Measurements from ENCODE around the gene DPP6. TPM values are rescaled to one million over a fixed set of nuclear protein-coding genes. Genes with fewer than 3 reads are reported as not detected.

The DPP6 gene
- total and polyA plus RNA-seq, 2 of the 8 experiments (the other 6 are each of a cell fraction or from before 2014, with no cell fraction given) = 4.7 to 6.8 TPM

DNA sequence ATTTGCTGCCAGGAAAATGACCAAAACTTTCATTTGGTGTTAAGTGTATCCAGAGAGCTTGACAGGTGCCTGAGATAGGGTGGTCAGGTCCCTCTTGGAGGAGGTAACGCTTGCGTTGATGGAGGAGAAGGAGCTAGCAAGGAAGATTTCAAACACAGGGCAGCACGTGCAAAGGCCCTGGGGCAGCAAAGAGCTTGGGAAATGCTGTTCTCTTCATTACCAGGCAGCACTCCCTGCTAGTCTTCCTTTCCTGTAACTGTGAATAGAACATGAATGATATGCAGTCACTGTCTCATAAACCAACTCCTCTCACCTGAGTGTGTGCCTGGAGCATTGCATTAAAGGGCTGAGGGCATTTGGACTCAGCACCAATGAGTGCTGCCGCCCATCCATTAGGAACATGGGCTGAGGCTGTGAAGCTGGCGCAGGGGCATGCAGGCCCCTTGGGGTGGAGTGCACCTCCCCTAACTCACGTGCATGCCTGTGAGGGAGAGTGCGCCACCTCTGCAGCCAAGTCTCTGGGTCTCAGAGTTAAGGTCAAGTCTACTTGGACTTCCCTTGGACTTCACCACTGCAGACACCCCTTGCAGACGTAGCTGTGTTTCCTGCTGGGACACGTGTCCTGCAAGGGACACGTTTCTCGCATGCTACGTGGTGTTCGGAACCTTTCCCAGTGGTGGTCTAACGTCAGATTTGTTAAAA, 813.9 kb downstream of the DPP6 start:
- Histone ChIP-seq H4K5ac (ENCODE audit: insufficient read length, low read depth, low read length) (no peak overlapping the region), H2AK5ac (ENCODE audit: low read depth, low read length) (no peak overlapping the region), H3K23me2 (ENCODE audit: low read depth, low read length) (no peaks in the 10 kb centered on the region), H3K27ac (ENCODE audit: low read depth, low read length) (no peak overlapping the region), H3K18ac (ENCODE audit: extremely low read depth, low read length) (no peak overlapping the region), H3K4me1 (replicated peaks in 1 of 4; ENCODE audit: control insufficient read depth in 3 of 4, insufficient read depth in 4 of 4, low read length in 3 of 4) (peaks cover 0 to 12% (median 5%) of the 10 kb centered on the region in 4 experiments; a peak in 4 of 7 replicates), H2BK120ac (replicated peaks; ENCODE audit: low read depth, low read length) (no peak overlapping the region), H2BK5ac (ENCODE audit: low read depth, low read length) (no peak overlapping the region), H3K79me2 (ENCODE audit: control insufficient read depth in 1 of 2, insufficient read depth in 2 of 2, low read length in 2 of 2) (no peaks in the 10 kb centered on the region), H3K9ac (replicated peaks in 1 of 4; ENCODE audit: extremely low read depth in 1 of 4, low read depth in 3 of 4, low read length in 3 of 4) (no peak overlapping the region), H3K4me3 (ENCODE audit: extremely low read depth in 1 of 4, insufficient read depth in 2 of 4, low read depth in 3 of 4, low read length in 4 of 4) (no peak overlapping the region), H2BK15ac (ENCODE audit: low read length) (no peak overlapping the region), H3K23ac (ENCODE audit: insufficient read length) (no peak overlapping the region), H3K79me1 (ENCODE audit: low read depth, low read length) (no peaks in the 10 kb centered on the region), H3K27me3 (replicated peaks in 1 of 4; ENCODE audit: control insufficient read depth in 3 of 4, extremely low read depth in 1 of 4, insufficient read depth in 3 of 4, low read length in 3 of 4) (no peaks in the 10 kb centered on the region; a peak in 2 of 7 replicates), H3K36me3 (ENCODE audit: control insufficient read depth in 2 of 4, insufficient read depth in 4 of 4, low read length in 3 of 4) (no peaks in the 10 kb centered on the region), H3K9me3 (ENCODE audit: insufficient read depth in 2 of 2, low read depth in 1 of 2, low read length in 1 of 2) (no peaks in the 10 kb centered on the region), H4K91ac (replicated peaks; ENCODE audit: insufficient read length, low read length) (no peak overlapping the region), H3K4ac (replicated peaks; ENCODE audit: insufficient read length, low read depth, low read length) (no peak overlapping the region), H3K4me2 (ENCODE audit: insufficient read depth in 1 of 2, low read depth in 2 of 2, low read length in 2 of 2) (no peak overlapping the region), H4K20me1 (replicated peaks in 1 of 2; ENCODE audit: control insufficient read depth in 1 of 2, insufficient read depth in 2 of 2, low read length in 2 of 2) (no peaks in the 10 kb centered on the region), H3K56ac (replicated peaks; ENCODE audit: insufficient read length, low read depth, low read length) (no peak overlapping the region), H2AFZ (ENCODE audit: low read length) (no peak overlapping the region), H4K8ac (ENCODE audit: extremely low read depth, insufficient read depth, low read length) (no peak overlapping the region), H2BK12ac (ENCODE audit: low read depth, low read length) (no peak overlapping the region), H3K14ac (ENCODE audit: insufficient read length) (no peak overlapping the region), H2BK20ac (ENCODE audit: low read length) (no peak overlapping the region)
- CTCF ChIA-PET (ENCODE audit: partially characterized antibody) = interaction anchor here (0.6 to 1.2 kb wide), 5 partner anchors 18 to 47 kb away, joined by 3 to 4 read pairs (median 3); no protein-coding TSS in a partner anchor
- 86% methylated on average over 11 of the region's 14 CpGs; no CpG with 5 or more reads in 1 of the 2 experiments for WGBS, 2 experiments (ENCODE audit: extremely low coverage in 1 of 2, insufficient coverage in 1 of 2, insufficient read length in 1 of 2, insufficient replicate concordance in 2 of 2, low coverage in 1 of 2, low lambda C conversion rate in 2 of 2, missing lambda C conversion rate in 1 of 2)
- POLR2A ChIA-PET (ENCODE audit: partially characterized antibody) = interaction anchor here (0.9 kb wide), 1 partner anchor 9 kb away, joined by 4 read pairs; no protein-coding TSS in a partner anchor
- FAIRE-seq = no peak
- DNase-seq (ENCODE audit: low read depth in 1 of 2, low spot score in 2 of 2) = no peak
- TF ChIP-seq ZNF274 (IDR thresholded peaks at IDR 0.05; ENCODE audit: borderline replicate concordance, extremely low read depth, low read length) = no peak
- TF ChIP-seq, protein P1, sequence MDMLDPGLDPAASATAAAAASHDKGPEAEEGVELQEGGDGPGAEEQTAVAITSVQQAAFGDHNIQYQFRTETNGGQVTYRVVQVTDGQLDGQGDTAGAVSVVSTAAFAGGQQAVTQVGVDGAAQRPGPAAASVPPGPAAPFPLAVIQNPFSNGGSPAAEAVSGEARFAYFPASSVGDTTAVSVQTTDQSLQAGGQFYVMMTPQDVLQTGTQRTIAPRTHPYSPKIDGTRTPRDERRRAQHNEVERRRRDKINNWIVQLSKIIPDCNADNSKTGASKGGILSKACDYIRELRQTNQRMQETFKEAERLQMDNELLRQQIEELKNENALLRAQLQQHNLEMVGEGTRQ (IDR thresholded peaks at IDR 0.05; ENCODE audit: low read length) = no peak
- TF ChIP-seq JUN (IDR thresholded peaks at IDR 0.05; ENCODE audit: low read depth, low read length) = no peak
- no peak for TF ChIP-seq SIX5 (IDR thresholded peaks at IDR 0.05; ENCODE audit: low read depth, low read length)
- no peak for TF ChIP-seq CHD1 (IDR thresholded peaks at IDR 0.05; ENCODE audit: low read depth, low read length)
- TF ChIP-seq GABPA (IDR thresholded peaks at IDR 0.05; ENCODE audit: borderline replicate concordance, insufficient read depth, low read length) = no peak
- TF ChIP-seq KDM1A (IDR thresholded peaks at IDR 0.05; ENCODE audit: borderline replicate concordance, low read length) = no peak
- no peak for TF ChIP-seq RAD21 (IDR thresholded peaks at IDR 0.05 in 1 of 2, conservative IDR thresholded peaks at IDR 0.05 in 1 of 2; ENCODE audit: low read depth in 2 of 2, low read length in 2 of 2)
- TF ChIP-seq NANOG (IDR thresholded peaks at IDR 0.05; ENCODE audit: insufficient read depth, low read depth, low read length, poor library complexity, severe bottlenecking) = no peak
- TF ChIP-seq SIRT6 (IDR thresholded peaks at IDR 0.05; ENCODE audit: low read length) = no peak
- TF ChIP-seq, protein P2, sequence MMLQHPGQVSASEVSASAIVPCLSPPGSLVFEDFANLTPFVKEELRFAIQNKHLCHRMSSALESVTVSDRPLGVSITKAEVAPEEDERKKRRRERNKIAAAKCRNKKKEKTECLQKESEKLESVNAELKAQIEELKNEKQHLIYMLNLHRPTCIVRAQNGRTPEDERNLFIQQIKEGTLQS (IDR thresholded peaks at IDR 0.05; ENCODE audit: insufficient read depth, low read depth, low read length) = no peak
